GM12878 (cell line): Measurements from ENCODE around the gene TRAK2. TPM values are rescaled to one million over a fixed set of nuclear protein-coding genes. Genes with fewer than 3 reads are reported as not detected.
A peak's percentile ranks its signal among the peaks of the same experiment; 100 is the strongest.

ENCODE experiments used
- ATAC-seq: fragments of 200-7000 bp; cut with Tn5 transposase; 3 replicates; pipeline ENCODE4 v1.9.1; 2020; ENCODE audit warnings: mild to moderate bottlenecking, moderate library complexity
- BruUV-seq: library from RNA; stranded (reverse); fragments of 400-500 nt; replicated peaks from 2 replicates; lab custom pipeline; 2021; lab: Mats Ljungman, UMichigan
- CTCF ChIA-PET: fragments of 300-600 bp; sonication (Branson Sonifier 250); formaldehyde crosslinking; extraction: SDS; loops from one replicate; lab custom pipeline; 2021; ENCODE audit warnings: inconsistent platforms; lab: Yijun Ruan, JAX
- POLR2A ChIA-PET: fragments of 350-600 bp; formaldehyde crosslinking; extraction: SDS; loops from one replicate; lab custom pipeline; 2021; ENCODE audit warnings: inconsistent platforms; lab: Charles Lee
- RAD21 ChIA-PET: fragments of 300-600 bp; sonication (Branson Sonifier 250); formaldehyde crosslinking; loops from one replicate; lab custom pipeline; 2023; ENCODE audit warnings: antibody characterized with exemption; ENCODE audit not compliant: unreplicated experiment; lab: Charles Lee
- SMC1A ChIA-PET: fragments of 300-600 bp; sonication (Branson Sonifier 250); formaldehyde crosslinking; loops from one replicate; lab custom pipeline; 2023; ENCODE audit not compliant: unreplicated experiment, uncharacterized antibody; lab: Charles Lee
- DNase-seq: peaks from one replicate; pipeline ENCODE4 v3.0.0-alpha.2; 2011; ENCODE audit warnings: low read depth, low spot score
- FAIRE-seq: peaks from 3 replicates; lab custom pipeline; 2011; peaks lifted over from hg19 to GRCh38; lab: Jason Lieb, UNC
- H2AFZ ChIP-seq: 2 replicates; pipeline ENCODE4 v1.6.0; 2011; ENCODE audit warnings: low read depth, low read length, control low read depth; ENCODE audit not compliant: control insufficient read depth
- H3K27ac ChIP-seq: 2 replicates; pipeline ENCODE4 v1.5.1; 2011; ENCODE audit warnings: control low read depth; ENCODE audit not compliant: control insufficient read depth, insufficient read depth
- H3K27me3 ChIP-seq, 2 experiments: replicated peaks in 1 of 2; 2 replicates each; pipeline versions ENCODE4 v1.6.0 to v1.6.1; 2011; ENCODE audit warnings: low read length in 1 of 2; ENCODE audit not compliant: control insufficient read depth in 2 of 2, insufficient read depth in 2 of 2
- H3K36me3 ChIP-seq, 2 experiments: 2 replicates each; pipeline ENCODE4 v1.5.1; 2011; ENCODE audit warnings: low read length in 1 of 2; ENCODE audit not compliant: control insufficient read depth in 2 of 2, insufficient read depth in 2 of 2
- H3K4me1 ChIP-seq: 2 replicates; pipeline ENCODE4 v1.6.1; 2011; ENCODE audit warnings: mild to moderate bottlenecking, low read length, moderate library complexity, mixed read lengths; ENCODE audit not compliant: control insufficient read depth, insufficient read depth
- H3K4me2 ChIP-seq: 2 replicates; pipeline ENCODE4 v1.6.0; 2011; ENCODE audit warnings: control low read depth; ENCODE audit not compliant: control insufficient read depth, insufficient read depth
- H3K4me3 ChIP-seq: fragments of 200-600 bp; sonication (generic); 2 replicates; pipeline ENCODE4 v1.5.1; 2016
- H3K79me2 ChIP-seq: 2 replicates; pipeline ENCODE4 v1.6.0; 2011; ENCODE audit warnings: low read length; ENCODE audit not compliant: control insufficient read depth, insufficient read depth
- H3K9ac ChIP-seq: 2 replicates; pipeline ENCODE4 v1.8.0; 2011; ENCODE audit warnings: low read length, control low read depth, mixed read lengths; ENCODE audit not compliant: control insufficient read depth, insufficient read depth
- H3K9me3 ChIP-seq: replicated peaks from 3 replicates; pipeline ENCODE4 v1.5.1; 2011; ENCODE audit warnings: mild to moderate bottlenecking, low read length; ENCODE audit not compliant: control insufficient read depth, insufficient read depth
- H4K20me1 ChIP-seq: 2 replicates; pipeline ENCODE4 v1.6.0; 2011; ENCODE audit not compliant: control insufficient read depth, insufficient read depth
- MEF2B ChIP-seq: fragments of 450-650 bp; IDR thresholded peaks from 2 replicates; pipeline ENCODE4 v1.6.1; 2018; ENCODE audit warnings: mild to moderate bottlenecking, moderate library complexity; ENCODE audit not compliant: partially characterized antibody, poor library complexity, severe bottlenecking
- MYB ChIP-seq: fragments of 150-350 bp; IDR thresholded peaks from 2 replicates; pipeline ENCODE4 v1.6.1; 2014; ENCODE audit warnings: mild to moderate bottlenecking, low read depth, low read length, borderline replicate concordance
- MYC ChIP-seq: IDR thresholded peaks from 2 replicates; pipeline ENCODE4 v1.6.1; 2011; ENCODE audit warnings: mild to moderate bottlenecking, low read length, moderate library complexity, inconsistent platforms; ENCODE audit not compliant: insufficient read depth, insufficient replicate concordance, insufficient read length, severe bottlenecking
- POLR2A ChIP-seq: IDR thresholded peaks from 2 replicates; pipeline ENCODE4 v1.6.1; 2011; ENCODE audit warnings: low read depth, mild to moderate bottlenecking, low read length
- POLR2AphosphoS2 ChIP-seq: IDR thresholded peaks from 2 replicates; pipeline ENCODE4 v1.6.1; 2011; ENCODE audit warnings: low read depth, mild to moderate bottlenecking, low read length, improper control_type of control experiment, moderate library complexity
- POLR2AphosphoS5 ChIP-seq: IDR thresholded peaks from 2 replicates; pipeline ENCODE4 v1.6.1; 2011; ENCODE audit warnings: mild to moderate bottlenecking, low read length, inconsistent platforms
- RFX5 ChIP-seq: IDR thresholded peaks from 2 replicates; pipeline ENCODE4 v1.6.1; 2011; ENCODE audit warnings: low read depth, low read length, improper control_type of control experiment
- SMC3 ChIP-seq: IDR thresholded peaks from 2 replicates; pipeline ENCODE4 v1.6.1; 2011; ENCODE audit warnings: low read length, improper control_type of control experiment, borderline replicate concordance
- ZNF217 ChIP-seq: fragments of 450-650 bp; IDR thresholded peaks from 2 replicates; pipeline ENCODE4 v1.6.1; 2017; ENCODE audit warnings: antibody characterized with exemption, mild to moderate bottlenecking
- ZNF622 ChIP-seq: fragments of 450-650 bp; IDR thresholded peaks from 2 replicates; pipeline ENCODE4 v1.6.1; 2017; ENCODE audit warnings: mild to moderate bottlenecking, inconsistent platforms
- WGBS: methylation state at CpG from one replicate; pipeline ENCODE4 v1.1.6; 2016; ENCODE audit warnings: low lambda C conversion rate; ENCODE audit not compliant: insufficient replicate concordance, insufficient coverage; ENCODE audit errors: missing lambda C conversion rate; 5-methylcytosine and 5-hydroxymethylcytosine counted together
- in situ Hi-C: fragments of 300-500 bp; cut with MboI; formaldehyde crosslinking; loops from 9 replicates; pipeline ENCODE4 v1.14.3; 2018; ENCODE audit warnings: mixed read lengths
- intact Hi-C: fragments of 100-400 bp; cut with micrococcal nuclease; formaldehyde crosslinking; loops from one replicate; pipeline ENCODE4 v1.14.2; 2022; ENCODE audit not compliant: unreplicated experiment
- polyA plus RNA-seq, 11 experiments: library from polyadenylated mRNA; depleted of rRNA in 4 of 11; unstranded in 6 of 11; stranded (reverse) in 5 of 11; fragments of >200 nt; fragmentation: Nextera tagmentation in 4 of 11; fragmentation: Illumina TruSeq in 1 of 11; extraction: Ambion mirVana in 4 of 11; extraction: Trizol in 1 of 11; gene quantifications; 1 replicate in 1 of 11; 2 replicates in 10 of 11; pipeline versions ENCODE4 v1.2.1 to v1.2.3, GENCODE V29; 2011 to 2016; ENCODE audit warnings: inconsistent platforms in 2 of 11, missing spikeins in 2 of 11, low read depth in 1 of 11
- total RNA-seq, 4 experiments: library from RNA; depleted of rRNA in 3 of 4; stranded (reverse); fragments of >200 nt in 3 of 4; fragmentation: Illumina TruSeq in 1 of 4; extraction: Trizol in 1 of 4; gene quantifications; 2 replicates each; pipeline versions ENCODE4 v1.2.1 to v1.2.3, GENCODE V29; 2013 to 2021
- TF ChIP-seq, protein P1 (sequence below): IDR thresholded peaks from 2 replicates; pipeline ENCODE4 v1.6.1; 2011; ENCODE audit warnings: mild to moderate bottlenecking, low read depth, low read length, moderate library complexity; ENCODE audit not compliant: insufficient replicate concordance
- TF ChIP-seq, protein P2 (sequence below): fragments of 150-350 bp; IDR thresholded peaks from 2 replicates; pipeline ENCODE4 v1.6.1; 2016; ENCODE audit warnings: low read depth, low read length
- TF ChIP-seq, protein P3 (sequence below): fragments of 450-650 bp; IDR thresholded peaks from 2 replicates; pipeline ENCODE4 v1.6.1; 2018; ENCODE audit warnings: borderline replicate concordance, mild to moderate bottlenecking; ENCODE audit not compliant: partially characterized antibody
- TF ChIP-seq, protein P4 (sequence below): IDR thresholded peaks from 2 replicates; pipeline ENCODE4 v1.6.1; 2012; ENCODE audit warnings: low read length, inconsistent platforms

The TRAK2 gene
- total and polyA plus RNA-seq, 10 of the 15 experiments (the other 5 are each of a cell fraction or from before 2014, with no cell fraction given) = 5.2 to 20.0 (median 11.8) TPM

DNA sequence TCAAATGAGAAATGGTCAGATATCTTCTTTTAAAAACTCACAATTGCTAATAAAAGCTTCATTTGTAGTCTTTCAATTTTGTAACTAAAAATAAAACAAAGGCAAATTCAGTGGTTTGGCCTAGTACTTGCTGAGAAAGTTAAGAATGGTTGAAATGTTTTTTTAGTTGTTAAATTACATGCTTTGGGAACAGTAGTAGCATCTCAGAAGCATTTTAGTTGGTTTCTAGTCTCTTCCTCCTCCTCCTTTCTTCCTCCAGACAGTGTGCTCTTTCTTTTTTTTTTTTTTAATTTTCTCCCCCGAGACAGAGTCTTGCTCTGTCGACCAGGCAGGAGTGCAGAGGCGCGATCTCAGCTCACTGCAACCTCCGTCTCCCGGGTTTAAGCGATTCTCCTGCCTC lies 9.8 kb downstream of the TRAK2 start:
- H3K9me3 ChIP-seq = no peaks in the 10 kb centered on the region
- no peak overlapping the region for H2AFZ ChIP-seq
- SMC1A ChIA-PET = interaction anchor here (0.7 to 1.6 kb wide), 5 partner anchors 9 to 259 kb away, joined by 3 to 7 read pairs (median 3); partner anchors contain the start of genes CASP10, STRADB and TRAK2
- RAD21 ChIA-PET = interaction anchor here (0.8 kb wide), 1 partner anchor 27 kb away, joined by 3 read pairs; no protein-coding TSS in a partner anchor
- in situ Hi-C loops (no loop called here), intact Hi-C loops (no loop called here)
- no TSS peak for BruUV-seq
- 34% methylated on average over 5 of the region's 7 CpGs for WGBS
- CTCF ChIA-PET = interaction anchor here (0.6 kb wide), 1 partner anchor 25 kb away, joined by 6 read pairs; no protein-coding TSS in a partner anchor
- H4K20me1 ChIP-seq = no peaks in the 10 kb centered on the region
- H3K4me2 ChIP-seq = peak overlapping the region; percentile 54; the same call in 1 of the 2 replicates
- no peaks in the 10 kb centered on the region; the same call in 1 of the 2 replicates for H3K4me1 ChIP-seq
- peak overlapping the region; percentile 1; the same call in 1 of the 2 replicates for H3K4me3 ChIP-seq
- peak; percentile 51 for ATAC-seq
- H3K79me2 ChIP-seq = no peaks in the 10 kb centered on the region
- POLR2A ChIA-PET = interaction anchor here (0.8 to 1.7 kb wide), 2 partner anchors 10 to 17 kb away, joined by 3 to 6 read pairs; partner anchors contain the start of genes STRADB and TRAK2
- no peaks in the 10 kb centered on the region for H3K36me3 ChIP-seq
- H3K9ac ChIP-seq = no peak overlapping the region
- peak; percentile 66 for FAIRE-seq
- DNase-seq = no peak
- H3K27ac ChIP-seq = peak overlapping the region; percentile 10; the same call in 1 of the 2 replicates
- no peaks in the 10 kb centered on the region for H3K27me3 ChIP-seq
- no peak for TF ChIP-seq SMC3
- TF ChIP-seq, protein P1, sequence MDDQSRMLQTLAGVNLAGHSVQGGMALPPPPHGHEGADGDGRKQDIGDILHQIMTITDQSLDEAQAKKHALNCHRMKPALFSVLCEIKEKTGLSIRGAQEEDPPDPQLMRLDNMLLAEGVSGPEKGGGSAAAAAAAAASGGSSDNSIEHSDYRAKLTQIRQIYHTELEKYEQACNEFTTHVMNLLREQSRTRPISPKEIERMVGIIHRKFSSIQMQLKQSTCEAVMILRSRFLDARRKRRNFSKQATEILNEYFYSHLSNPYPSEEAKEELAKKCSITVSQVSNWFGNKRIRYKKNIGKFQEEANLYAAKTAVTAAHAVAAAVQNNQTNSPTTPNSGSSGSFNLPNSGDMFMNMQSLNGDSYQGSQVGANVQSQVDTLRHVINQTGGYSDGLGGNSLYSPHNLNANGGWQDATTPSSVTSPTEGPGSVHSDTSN = no peak
- TF ChIP-seq, protein P2, sequence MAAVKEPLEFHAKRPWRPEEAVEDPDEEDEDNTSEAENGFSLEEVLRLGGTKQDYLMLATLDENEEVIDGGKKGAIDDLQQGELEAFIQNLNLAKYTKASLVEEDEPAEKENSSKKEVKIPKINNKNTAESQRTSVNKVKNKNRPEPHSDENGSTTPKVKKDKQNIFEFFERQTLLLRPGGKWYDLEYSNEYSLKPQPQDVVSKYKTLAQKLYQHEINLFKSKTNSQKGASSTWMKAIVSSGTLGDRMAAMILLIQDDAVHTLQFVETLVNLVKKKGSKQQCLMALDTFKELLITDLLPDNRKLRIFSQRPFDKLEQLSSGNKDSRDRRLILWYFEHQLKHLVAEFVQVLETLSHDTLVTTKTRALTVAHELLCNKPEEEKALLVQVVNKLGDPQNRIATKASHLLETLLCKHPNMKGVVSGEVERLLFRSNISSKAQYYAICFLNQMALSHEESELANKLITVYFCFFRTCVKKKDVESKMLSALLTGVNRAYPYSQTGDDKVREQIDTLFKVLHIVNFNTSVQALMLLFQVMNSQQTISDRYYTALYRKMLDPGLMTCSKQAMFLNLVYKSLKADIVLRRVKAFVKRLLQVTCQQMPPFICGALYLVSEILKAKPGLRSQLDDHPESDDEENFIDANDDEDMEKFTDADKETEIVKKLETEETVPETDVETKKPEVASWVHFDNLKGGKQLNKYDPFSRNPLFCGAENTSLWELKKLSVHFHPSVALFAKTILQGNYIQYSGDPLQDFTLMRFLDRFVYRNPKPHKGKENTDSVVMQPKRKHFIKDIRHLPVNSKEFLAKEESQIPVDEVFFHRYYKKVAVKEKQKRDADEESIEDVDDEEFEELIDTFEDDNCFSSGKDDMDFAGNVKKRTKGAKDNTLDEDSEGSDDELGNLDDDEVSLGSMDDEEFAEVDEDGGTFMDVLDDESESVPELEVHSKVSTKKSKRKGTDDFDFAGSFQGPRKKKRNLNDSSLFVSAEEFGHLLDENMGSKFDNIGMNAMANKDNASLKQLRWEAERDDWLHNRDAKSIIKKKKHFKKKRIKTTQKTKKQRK = no peak
- TF ChIP-seq POLR2AphosphoS2 = no peak
- TF ChIP-seq ZNF217 = no peak
- peak; percentile 63 for TF ChIP-seq MEF2B
- TF ChIP-seq MYB = no peak
- no peak for TF ChIP-seq POLR2A
- TF ChIP-seq, protein P3, sequence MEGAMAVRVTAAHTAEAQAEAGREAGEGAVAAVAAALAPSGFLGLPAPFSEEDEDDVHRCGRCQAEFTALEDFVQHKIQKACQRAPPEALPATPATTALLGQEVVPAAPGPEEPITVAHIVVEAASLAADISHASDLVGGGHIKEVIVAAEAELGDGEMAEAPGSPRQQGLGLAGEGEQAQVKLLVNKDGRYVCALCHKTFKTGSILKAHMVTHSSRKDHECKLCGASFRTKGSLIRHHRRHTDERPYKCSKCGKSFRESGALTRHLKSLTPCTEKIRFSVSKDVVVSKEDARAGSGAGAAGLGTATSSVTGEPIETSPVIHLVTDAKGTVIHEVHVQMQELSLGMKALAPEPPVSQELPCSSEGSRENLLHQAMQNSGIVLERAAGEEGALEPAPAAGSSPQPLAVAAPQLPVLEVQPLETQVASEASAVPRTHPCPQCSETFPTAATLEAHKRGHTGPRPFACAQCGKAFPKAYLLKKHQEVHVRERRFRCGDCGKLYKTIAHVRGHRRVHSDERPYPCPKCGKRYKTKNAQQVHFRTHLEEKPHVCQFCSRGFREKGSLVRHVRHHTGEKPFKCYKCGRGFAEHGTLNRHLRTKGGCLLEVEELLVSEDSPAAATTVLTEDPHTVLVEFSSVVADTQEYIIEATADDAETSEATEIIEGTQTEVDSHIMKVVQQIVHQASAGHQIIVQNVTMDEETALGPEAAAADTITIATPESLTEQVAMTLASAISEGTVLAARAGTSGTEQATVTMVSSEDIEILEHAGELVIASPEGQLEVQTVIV = no peak
- no peak for TF ChIP-seq POLR2AphosphoS5
- no peak for TF ChIP-seq RFX5
- no peak for TF ChIP-seq MYC
- no peak for TF ChIP-seq ZNF622
- TF ChIP-seq, protein P4, sequence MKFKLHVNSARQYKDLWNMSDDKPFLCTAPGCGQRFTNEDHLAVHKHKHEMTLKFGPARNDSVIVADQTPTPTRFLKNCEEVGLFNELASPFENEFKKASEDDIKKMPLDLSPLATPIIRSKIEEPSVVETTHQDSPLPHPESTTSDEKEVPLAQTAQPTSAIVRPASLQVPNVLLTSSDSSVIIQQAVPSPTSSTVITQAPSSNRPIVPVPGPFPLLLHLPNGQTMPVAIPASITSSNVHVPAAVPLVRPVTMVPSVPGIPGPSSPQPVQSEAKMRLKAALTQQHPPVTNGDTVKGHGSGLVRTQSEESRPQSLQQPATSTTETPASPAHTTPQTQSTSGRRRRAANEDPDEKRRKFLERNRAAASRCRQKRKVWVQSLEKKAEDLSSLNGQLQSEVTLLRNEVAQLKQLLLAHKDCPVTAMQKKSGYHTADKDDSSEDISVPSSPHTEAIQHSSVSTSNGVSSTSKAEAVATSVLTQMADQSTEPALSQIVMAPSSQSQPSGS = no peak
